Measurements from ENCODE around the gene CACNA2D1.
A peak's percentile ranks its signal among the peaks of the same experiment; 100 is the strongest.

CACNA2D1 gene

DNA sequence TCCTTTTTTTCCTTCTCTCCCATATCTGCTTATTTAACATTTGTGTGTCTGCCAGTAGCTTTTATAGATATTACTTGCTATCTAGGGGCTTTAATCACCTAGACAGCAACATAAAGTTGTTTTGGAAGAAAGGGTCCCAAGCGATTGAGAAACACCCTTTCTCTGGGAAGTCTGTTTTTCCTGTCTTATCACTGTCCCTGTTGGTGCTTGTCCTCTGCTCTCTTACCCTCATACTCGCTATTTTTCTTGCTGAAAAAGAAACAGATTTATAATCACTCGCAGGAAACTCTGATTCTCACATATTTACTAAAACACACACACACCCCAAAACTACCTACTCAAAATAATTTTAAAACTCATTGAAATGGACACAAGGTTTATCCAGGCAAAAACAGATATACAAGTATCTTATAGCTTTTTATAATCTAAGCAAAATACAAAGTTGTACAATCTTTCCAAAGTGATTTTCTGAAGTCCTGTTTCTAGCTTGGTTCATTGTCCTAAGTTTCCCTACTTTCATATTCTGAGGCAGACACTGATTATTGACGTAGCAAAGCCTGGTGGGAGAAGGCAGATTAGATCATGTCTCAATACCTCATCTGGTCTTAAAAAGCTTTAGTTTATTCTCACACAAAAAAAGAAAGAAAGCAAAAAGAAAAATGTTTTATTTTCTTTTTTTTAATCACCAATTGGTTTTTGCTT, 157.3 kb downstream of the CACNA2D1 start:
- no peak for DNase-seq (ENCODE audit: low spot score)

DNA sequence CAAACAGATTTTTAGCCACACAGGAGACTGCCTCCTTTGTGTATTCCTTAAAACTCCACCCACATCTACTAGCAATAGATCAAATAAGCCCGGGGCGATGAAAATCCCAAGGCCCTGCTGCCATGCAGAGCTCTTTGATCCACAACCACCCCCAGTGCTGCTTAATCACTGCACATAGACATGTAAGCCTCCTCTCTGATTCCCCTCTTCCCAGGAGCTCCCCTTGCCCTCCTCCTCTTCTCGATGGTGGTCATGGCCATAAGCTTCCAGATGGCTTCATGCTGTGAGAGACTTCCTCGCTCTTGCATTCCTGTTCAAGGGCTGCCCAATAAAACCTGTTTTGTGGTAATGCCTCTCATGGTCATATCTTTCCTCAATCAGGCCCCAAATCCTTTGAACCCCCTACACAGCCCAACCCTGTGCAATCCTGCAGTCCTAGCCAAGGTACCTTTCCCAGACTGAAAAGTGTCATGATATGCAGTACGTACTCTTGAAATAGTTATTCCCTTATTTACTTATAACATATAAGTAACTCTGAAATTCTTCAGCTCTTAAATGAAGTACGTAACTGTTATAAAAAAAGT, 158.5 kb downstream of the CACNA2D1 start:
- no peak for DNase-seq (ENCODE audit: low spot score)

DNA sequence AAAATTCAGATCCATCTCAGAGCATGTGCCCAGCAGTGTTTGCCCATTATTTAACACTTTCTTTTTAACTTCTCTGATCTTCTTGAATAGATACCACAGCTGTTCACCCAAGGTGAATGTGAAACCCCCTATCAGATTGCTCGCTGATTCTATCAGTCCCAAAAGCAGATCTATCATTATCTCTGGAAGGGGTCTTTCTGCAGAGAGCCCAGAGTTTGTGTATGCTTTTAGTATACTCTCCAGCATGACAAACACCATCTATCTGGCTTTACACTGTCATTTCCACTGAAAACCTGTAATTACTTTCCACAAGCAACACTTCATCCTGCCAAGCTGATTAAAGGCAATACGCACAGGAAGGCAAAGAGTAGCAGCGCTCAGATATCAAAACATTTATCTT, 168.2 kb downstream of the CACNA2D1 start:
- no peak for DNase-seq (ENCODE audit: low spot score)

DNA sequence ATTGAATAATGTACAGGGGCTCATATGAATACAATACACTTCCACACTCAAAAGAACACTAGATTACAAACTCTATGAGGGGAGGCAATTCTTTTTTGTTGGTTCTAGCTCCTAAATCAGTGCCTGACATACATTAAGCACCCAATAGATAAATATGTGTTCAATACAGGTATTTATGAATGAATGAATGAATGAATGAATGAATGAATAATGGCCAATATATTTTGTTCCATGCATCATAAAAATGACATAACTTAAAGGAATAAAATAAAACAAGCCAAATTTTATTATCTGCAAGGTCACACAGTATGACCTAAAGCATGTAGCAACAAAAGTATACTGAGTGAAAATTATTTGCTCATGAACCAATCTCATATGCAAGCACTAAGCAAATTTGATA, 168.9 kb downstream of the CACNA2D1 start:
- DNase-seq (ENCODE audit: low spot score) = no peak

DNA sequence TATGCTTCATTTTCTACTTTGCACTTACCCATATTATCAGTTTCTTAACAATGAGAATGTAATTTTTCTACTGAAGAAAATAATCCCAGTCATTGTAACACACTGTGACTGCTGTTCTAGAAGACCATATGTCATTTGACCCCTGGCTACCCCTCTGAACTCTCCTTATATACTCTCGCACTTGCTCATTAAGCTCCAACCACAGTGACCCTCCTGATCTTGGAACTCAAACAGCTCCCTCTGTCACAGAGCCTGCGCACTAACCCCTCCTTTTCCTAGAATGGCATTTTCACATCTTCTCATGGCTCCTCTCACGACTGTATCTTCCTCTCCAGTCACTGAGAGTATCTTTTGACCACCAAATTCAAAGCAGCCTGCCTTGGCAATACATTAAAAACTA, 169.7 kb downstream of the CACNA2D1 start:
- no peak for DNase-seq (ENCODE audit: low spot score)

DNA sequence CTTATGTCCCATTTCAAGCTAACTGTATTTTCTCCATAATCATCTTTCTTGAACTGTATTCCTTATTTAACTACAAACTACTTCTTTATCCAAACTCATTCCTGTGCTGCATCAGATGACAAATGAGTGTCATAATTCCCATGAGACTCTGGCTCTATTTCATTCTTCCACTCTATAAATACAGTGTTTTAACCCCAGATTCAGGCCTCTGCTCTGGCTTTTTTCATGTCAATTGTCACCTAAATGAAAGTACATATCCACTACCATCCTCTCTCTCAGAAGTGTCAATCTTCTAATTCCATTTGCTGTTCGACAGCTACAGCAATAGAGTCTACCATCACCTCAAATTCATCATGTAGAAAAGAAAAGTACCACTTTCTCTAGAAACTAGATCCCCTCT, 172.7 kb downstream of the CACNA2D1 start:
- no peak for DNase-seq (ENCODE audit: low spot score)

DNA sequence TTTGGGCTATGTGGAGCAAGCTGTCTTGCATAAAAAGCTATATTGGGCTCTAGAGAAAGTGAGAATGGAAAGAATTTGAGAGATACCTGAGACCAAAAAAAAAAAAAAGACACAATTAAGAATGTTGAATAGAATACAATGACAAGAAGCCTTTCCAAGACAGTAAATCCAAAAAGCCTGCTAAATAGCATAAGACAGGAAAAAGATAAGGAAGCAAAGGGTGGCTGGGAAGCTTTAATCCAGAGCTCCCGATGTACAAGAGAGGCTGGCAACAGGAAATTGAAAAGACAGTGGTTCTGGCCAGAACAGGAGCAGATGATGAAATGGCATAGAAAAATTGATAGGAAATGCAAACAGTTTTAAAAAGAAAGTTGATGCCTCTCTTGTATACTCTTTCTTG, 174.9 kb downstream of the CACNA2D1 start:
- DNase-seq (ENCODE audit: low spot score) = no peak

DNA sequence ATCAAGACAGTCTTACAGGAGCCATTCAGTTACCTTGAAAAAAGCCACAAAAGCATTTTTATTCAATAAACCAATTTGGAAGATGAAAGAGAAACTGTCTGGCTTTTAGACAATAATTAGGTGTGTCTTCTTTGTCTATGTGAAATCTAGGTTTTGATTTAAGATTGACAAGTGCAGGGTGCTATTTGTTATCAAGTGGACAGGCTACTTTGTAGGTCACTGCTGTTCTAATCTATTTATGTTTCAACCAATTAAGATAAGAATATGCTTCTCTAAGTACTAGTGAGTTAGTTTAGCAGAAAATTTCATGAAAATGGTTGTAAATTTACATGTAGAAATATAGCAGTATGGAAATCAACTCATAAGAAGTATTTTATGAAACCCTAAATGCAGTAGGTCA, 177.5 kb downstream of the CACNA2D1 start:
- no peak for DNase-seq (ENCODE audit: low spot score)

DNA sequence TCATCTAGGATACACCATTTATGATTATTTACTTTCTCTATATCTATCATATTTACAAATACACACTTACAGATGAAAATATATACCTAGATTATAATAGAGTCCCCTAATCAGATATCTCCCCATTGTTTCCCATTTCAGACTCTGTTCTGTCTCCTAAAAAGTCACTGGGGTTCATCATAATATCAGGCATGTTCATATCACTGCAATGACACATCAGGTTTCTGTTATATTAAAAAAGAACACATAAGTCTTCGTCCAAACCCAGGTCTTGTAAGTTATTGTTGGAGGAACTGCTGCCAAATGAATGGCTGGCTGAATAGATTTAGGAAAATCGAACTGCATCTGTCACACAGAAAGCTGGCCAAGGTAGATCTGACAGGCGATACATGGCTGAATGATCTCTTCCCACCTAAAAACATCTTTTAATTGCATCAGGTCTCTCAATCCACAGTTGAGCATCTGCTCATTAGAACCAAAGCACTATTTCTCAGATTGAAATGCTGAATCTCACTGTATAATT, 178.7 kb downstream of the CACNA2D1 start:
- DNase-seq (ENCODE audit: low spot score) = no peak

DNA sequence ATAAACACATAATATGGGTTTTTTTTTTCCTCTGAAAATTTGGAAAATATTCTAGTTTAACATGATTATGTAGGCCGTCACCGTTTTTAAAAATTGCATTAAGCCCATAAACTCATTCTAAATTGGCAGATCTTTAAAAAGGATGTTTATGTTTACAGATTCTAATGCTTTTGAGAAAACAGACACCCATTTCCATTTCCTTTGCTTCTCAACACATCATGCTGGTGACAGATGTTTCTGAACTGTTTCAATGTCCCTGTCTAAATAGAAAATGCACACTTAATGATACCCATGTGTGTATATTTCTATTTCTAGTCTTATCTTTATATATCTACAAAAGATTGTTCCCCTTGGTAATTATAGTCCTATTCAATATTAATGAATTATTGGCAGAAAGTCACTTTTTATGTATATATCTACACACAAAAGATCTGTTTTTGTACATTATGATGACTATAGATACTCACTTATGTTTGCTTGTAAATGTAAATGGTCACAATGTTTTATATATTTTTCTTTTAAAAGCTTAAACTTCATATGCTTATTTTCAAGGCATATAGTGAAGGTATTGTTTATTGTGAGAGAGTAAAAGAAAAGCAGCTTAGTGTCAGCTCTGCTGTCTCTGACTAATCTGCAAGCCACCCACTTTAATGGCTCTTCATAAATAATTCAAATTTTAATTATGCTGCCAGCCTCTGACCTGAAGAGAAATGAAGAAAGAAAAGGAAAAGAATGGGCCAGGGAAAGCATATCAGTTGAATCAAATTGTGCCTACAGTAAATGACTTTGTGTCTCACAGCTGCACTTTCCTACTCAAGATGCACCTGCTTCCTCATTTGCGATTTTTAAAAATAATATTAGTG, 179.4 kb downstream of the CACNA2D1 start:
- no peak for DNase-seq (ENCODE audit: low spot score)

DNA sequence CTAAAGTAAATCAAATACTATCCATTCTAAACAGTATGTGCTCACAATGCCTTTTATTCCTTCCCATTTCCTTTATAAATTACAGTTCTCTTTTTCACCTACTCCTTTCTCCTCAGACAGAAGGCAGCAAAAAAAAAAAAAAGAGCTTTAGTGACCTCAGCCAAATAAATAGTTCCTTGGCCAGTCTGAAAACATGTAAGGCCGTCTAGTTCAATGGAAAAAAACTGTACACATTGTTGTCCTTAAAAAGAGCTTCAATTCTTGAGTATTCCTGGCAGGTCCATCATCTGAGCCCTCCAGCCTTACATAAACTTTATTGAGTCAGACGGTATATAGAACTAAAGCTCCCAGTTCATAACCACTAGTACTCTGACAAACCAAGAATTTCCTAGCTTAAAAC, 185.4 kb downstream of the CACNA2D1 start:
- no peak for DNase-seq (ENCODE audit: low spot score)

DNA sequence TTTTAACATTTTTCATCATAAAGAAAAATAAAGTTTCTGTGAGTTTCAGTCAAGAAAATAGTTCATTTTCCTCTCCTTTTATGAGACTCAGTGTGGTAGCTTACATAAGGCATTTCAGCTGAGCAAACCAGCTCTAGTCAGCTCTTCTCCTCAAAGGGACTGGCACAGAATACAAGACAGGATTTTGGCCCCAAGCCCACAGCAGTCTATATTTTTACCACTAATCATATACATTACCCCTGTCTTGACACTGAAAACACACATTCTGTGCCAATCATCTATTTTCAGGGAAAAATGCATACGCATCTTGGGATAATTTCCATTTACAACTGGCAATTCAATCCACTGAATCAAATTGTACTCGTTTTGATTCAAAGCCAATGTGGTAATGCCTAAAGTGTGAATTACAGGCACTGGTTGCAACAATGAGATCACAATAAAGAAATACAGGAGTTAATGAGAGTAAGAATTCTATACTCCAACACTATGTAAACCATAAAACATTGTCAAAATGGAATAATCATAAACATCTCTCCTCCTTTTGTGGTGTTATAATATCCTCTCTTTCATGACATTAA, 186.4 kb downstream of the CACNA2D1 start:
- DNase-seq (ENCODE audit: low spot score) = no peak

DNA sequence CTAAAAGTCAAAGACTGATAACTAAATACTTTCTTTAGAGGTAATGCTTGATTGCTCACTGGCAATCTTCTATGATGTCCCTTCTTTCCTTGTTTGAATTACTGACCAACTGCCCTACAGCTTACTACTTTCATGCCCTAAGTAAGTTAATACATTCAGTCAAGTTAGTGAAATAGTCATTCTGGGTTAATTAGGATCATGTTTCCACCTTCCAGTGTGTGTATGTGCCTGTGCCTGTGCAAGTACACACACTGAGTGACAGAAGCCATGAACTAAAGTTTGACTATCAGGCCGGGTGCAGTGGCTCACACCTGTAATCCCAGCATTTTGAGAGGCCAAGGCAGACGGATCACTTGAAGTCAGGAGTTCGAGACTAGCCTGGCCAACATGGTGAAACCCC, 187.9 kb downstream of the CACNA2D1 start:
- no peak for DNase-seq (ENCODE audit: low spot score)

DNA sequence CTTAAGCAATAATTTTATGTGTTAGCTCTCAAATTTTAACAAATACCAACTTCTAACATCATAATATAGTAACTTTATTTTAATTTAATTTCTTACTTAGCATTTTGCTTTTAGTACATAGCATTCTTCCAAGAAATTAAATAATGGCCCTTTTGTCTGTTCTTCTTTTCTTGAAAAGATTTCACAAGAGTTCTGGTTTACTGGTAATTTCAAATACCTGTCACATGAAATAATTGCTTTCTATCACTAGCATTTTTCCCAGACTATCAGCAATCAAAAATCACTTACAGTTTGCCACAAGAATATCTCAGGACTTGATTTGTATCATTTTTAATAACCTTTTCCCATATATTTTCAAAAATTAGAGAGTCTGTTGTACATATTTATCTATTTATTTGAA, 193.0 kb downstream of the CACNA2D1 start:
- no peak for DNase-seq (ENCODE audit: low spot score)

DNA sequence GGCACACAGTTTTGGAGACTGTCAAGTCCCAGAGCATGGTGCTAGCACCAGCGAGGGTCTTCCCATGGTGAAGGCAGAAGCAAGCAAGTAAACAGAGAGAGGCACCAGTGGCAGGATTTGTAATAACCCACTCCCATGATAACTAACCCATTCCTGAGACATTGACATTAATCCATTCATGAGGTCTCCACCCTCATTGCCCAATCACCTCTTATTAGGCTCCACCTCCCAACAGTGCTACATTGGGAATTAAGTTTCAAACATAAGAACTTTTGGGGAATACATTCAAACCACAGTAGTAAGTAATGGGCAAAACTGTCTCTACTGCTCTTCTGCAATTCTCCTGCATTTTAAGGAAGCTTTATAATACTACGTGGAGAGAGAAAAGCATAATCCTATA, 193.6 kb downstream of the CACNA2D1 start:
- DNase-seq (ENCODE audit: low spot score) = no peak

DNA sequence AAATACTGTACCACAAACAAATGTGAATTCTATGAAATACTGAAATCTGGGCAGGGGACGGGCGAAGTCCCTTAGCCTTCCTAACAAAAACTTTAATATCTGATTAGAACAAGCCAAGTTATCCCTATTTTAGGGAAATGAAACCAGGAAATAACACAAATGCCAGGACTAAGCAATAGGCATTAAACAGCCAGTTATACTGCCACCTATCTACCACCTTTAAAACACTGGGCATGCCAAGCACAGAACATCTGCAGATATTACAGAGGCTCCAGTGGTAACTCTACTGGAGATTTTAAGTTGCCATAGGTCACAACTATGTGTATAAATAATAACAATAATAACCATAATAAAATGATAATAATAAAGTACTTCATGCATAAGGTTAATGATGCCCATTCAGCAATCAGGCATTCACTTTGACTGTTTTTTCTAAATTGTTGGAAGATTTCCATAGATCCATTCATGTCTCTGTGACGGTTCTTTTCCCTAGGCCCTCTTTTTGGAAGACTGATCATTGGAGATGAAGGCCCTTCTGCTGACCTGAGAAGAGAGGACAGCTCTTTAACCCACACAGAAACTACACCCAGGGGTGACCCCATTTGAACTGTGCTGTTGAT, 195.7 kb downstream of the CACNA2D1 start:
- DNase-seq (ENCODE audit: low spot score) = peak; percentile 10

DNA sequence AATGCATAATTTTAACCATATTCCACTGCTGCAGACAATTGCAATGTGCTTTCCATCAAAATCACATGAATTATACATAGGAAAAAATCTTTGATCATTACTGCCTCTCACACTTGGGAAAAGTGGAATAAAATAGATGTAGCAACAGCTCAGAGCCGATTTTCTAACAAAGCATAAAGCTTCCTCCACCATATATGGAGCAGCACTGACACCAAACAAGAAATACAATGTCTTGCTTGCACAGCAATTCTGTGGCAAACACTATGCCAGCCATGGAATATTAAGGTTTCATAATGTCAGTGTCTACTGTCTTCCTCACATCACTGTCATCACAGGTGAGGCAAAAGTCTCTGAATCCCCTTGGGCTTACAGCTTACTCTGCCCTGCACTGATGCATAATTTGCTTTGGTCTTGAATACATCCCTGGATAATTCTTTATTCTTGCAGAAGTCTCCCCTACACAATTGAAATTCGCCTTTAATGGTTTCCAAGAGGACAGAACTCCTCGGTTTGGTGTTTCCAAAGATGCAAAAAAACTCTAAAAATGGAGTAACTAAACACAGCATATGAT, 198.5 kb downstream of the CACNA2D1 start:
- no peak for DNase-seq (ENCODE audit: low spot score)

DNA sequence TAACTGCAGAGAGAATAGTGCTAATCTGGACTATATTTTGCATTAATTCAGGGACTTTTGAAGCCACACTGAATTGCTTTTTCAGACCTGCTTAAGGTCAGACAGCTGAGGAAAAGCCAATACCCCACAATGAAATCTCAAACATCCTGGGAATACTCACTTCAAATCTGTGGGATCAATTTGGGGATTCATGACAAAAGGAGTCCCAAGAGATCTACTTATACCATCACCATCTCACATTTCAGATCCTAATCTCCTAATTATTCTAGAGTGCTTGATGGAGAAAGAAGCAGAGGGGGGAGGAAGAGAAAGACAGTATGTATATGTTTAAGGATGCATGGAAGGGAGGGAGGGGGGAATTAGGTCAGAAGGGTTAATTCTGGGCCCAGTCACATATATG, 202.2 kb downstream of the CACNA2D1 start:
- DNase-seq (ENCODE audit: low spot score) = no peak

DNA sequence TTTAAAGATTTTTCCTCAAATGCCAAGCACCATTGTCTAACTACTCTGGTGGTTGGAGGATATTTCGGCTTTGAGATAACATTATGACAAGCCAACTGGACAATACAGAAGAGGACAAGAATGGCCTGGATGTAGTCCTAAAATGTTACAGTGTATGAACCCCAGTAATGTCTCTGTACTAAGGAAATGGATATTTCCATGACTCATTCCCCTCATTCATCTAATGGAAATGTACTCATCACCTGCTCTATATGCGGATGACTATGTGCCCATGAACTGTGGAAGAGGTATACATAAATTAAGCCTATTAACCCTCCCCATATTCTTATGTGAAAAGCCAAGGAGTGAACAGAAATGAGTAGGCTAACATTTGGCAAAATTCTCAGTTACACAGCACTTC, 207.9 kb downstream of the CACNA2D1 start:
- no peak for DNase-seq (ENCODE audit: low spot score)

DNA sequence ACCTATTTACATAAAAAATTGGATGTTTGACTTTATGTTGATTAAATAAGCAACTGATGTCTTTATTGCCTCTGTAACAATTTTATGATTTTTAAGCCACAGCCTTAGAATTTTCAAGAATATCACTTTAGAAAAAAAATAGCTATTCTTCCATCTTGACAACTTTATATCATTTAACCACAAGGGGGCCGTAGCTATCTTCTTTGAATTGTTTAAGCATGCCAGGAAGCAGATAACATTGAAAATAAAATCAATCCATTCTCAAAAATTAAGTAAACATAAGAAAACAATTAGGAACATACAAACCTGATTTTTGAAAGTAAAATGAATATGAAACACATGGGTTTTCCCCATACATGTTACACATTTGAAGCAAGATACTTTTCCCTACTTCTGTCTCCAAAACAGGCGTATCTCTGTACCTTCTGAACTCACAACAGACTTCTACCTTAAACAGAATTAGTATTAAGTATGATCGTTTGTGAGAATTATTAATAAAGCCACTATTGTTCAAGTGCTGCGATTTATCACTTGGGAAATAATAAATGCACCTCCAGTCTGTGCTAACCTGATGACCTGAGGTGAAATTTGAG, 209.0 kb downstream of the CACNA2D1 start:
- no peak for DNase-seq (ENCODE audit: low spot score)

DNA sequence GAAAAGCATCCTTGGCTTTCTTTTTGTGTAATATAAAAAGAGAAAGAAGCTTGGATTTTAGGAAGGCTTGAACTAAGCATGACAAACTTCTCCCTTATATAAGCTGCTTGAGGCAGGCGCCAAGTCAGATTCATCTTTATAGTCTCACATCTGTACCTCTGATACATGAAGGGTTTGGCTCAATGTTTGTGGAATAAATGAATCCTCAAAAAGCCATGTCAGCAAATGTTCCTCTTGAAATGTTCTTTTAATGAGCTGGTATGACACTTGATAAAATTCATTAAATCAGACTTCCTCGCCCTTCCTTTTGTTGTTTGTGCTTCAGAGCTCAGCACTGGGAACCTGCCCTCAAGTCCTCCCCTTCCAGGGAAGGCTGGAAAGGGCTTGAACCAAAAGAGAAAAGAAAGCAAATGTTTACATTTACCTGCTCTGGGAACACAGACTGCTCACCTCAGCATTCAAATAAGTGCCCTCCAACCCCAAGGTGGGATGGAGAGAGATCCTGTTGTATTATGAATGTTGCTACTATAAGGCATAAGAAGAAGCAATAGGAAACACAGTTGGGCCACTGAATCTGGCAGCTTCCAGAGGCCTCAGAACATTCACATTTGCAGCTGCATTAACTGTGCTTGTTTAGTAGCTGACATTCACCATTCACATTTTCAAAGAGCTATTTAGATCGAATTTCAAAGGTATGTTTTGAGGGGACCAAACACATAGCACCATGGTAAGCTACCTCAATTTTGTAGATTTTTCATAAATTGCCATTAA, 212.6 kb downstream of the CACNA2D1 start:
- DNase-seq (ENCODE audit: low spot score) = no peak
